Endodermal cell (in vitro differentiated cells): ENCODE data around the gene LGR6. TPM values are rescaled to one million over a fixed set of nuclear protein-coding genes. Genes with fewer than 3 reads are reported as not detected.

ENCODE experiments used
- DNase-seq: peaks from one replicate; pipeline ENCODE4 v3.0.0-alpha.2; 2017
- H3K27ac ChIP-seq: 2 replicates; pipeline ENCODE4 v1.5.1; 2013; ENCODE audit warnings: mild to moderate bottlenecking, low read depth, low read length, moderate library complexity
- H3K27me3 ChIP-seq: 2 replicates; pipeline ENCODE4 v1.6.1; 2013; ENCODE audit warnings: mild to moderate bottlenecking, low read length, moderate library complexity; ENCODE audit not compliant: insufficient read depth, control insufficient read depth, poor library complexity, severe bottlenecking
- H3K36me3 ChIP-seq: 2 replicates; pipeline ENCODE4 v1.7.0; 2013; ENCODE audit warnings: mild to moderate bottlenecking, low read length, moderate library complexity; ENCODE audit not compliant: control insufficient read depth, insufficient read depth
- H3K4me1 ChIP-seq: one replicate; pipeline ENCODE4 v1.7.0; 2013; ENCODE audit warnings: low read length; ENCODE audit not compliant: control insufficient read depth, insufficient read depth
- H3K4me3 ChIP-seq: 2 replicates; pipeline ENCODE4 v1.5.1; 2013; ENCODE audit warnings: mild to moderate bottlenecking, low read length, moderate library complexity
- H3K9ac ChIP-seq: 2 replicates; pipeline ENCODE4 v1.6.1; 2013; ENCODE audit warnings: mild to moderate bottlenecking, low read length, moderate library complexity; ENCODE audit not compliant: poor library complexity, severe bottlenecking; ENCODE audit errors: extremely low read depth
- H3K9me3 ChIP-seq: 2 replicates; pipeline ENCODE4 v1.6.1; 2013; ENCODE audit warnings: mild to moderate bottlenecking, low read length, moderate library complexity; ENCODE audit not compliant: control insufficient read depth
- H3K27ac Mint-ChIP-seq: 2 replicates; pipeline ENCODE4 v1.8.0; 2020; ENCODE audit warnings: mixed read lengths
- H3K27me3 Mint-ChIP-seq: 2 replicates; pipeline ENCODE4 v1.8.0; 2021; ENCODE audit warnings: mild to moderate bottlenecking, mixed read lengths; ENCODE audit not compliant: insufficient read depth
- H3K36me3 Mint-ChIP-seq: 2 replicates; pipeline ENCODE4 v1.8.0; 2020; ENCODE audit warnings: low read depth, mixed read lengths
- H3K4me1 Mint-ChIP-seq: 2 replicates; pipeline ENCODE4 v1.8.0; 2020; ENCODE audit warnings: mixed read lengths
- H3K4me3 Mint-ChIP-seq: 2 replicates; pipeline ENCODE4 v1.8.0; 2020; ENCODE audit warnings: mild to moderate bottlenecking, moderate library complexity, mixed read lengths
- H3K9me3 Mint-ChIP-seq: 2 replicates; pipeline ENCODE4 v1.8.0; 2020; ENCODE audit warnings: mild to moderate bottlenecking, mixed read lengths
- CTCF ChIP-seq: fragments of 200-600 bp; sonication (generic); conservative IDR thresholded peaks from 2 replicates; pipeline ENCODE4 v1.5.0; 2021; ENCODE audit warnings: antibody characterized with exemption, mild to moderate bottlenecking
- WGBS, 2 experiments: methylation state at CpG; one replicate each; pipeline versions ENCODE4 v1.1.5 to v1.1.7; 2013; ENCODE audit warnings: missing lambda C conversion rate in 2 of 2, mixed read lengths in 1 of 2; ENCODE audit not compliant: insufficient coverage in 1 of 2, insufficient read length in 1 of 2; 5-methylcytosine and 5-hydroxymethylcytosine counted together
- total RNA-seq, 2 donors: library from RNA; stranded (reverse); fragmentation: NEBNext Ultra II Directional in 1 of 2; extraction: Animal tissue kit (Norgen Biotek cat#: 25700) in 1 of 2; gene quantifications; 2 replicates in 1 of 2; 3 replicates in 1 of 2; pipeline ENCODE4 v1.2.1, GENCODE V29; 2021

LGR6 gene
- total RNA-seq, 2 donors from 2014 or later: 0.73 to 1.5 TPM

GRCh38 chr1:202210385-202210784, 16.8 kb downstream of the LGR6 start:
- peak; percentile 56 for TF ChIP-seq CTCF
- Histone ChIP-seq H3K27ac (no peak overlapping the region), H3K4me3 (no peak overlapping the region), H3K9me3 (no peaks in the 10 kb centered on the region), H3K4me1 (peaks cover 4% of the 10 kb centered on the region), H3K9ac (no peak overlapping the region), H3K36me3 (no peaks in the 10 kb centered on the region), H3K27me3 (no peaks in the 10 kb centered on the region)
- no peak overlapping the region for H3K27ac Mint-ChIP-seq
- peaks cover 3% of the 10 kb centered on the region for H3K4me1 Mint-ChIP-seq
- H3K4me3 Mint-ChIP-seq: no peak overlapping the region
- 54 to 66% methylated on average over 5 to 6 of the region's 6 CpGs for WGBS, 2 experiments
- H3K27me3 Mint-ChIP-seq: peaks cover 12% of the 10 kb centered on the region
- H3K36me3 Mint-ChIP-seq: no peaks in the 10 kb centered on the region
- DNase-seq: peak; percentile 73
- no peaks in the 10 kb centered on the region for H3K9me3 Mint-ChIP-seq

- Histone ChIP-seq H3K9ac (no peak overlapping the region), H3K4me3 (no peak overlapping the region), H3K4me1 (peaks cover 5% of the 10 kb centered on the region), H3K27me3 (no peaks in the 10 kb centered on the region), H3K27ac (no peak overlapping the region), H3K36me3 (no peaks in the 10 kb centered on the region), H3K9me3 (no peaks in the 10 kb centered on the region)
- peaks cover 3% of the 10 kb centered on the region for H3K4me1 Mint-ChIP-seq
- WGBS, 2 experiments: 80 to 97% methylated on average over 1 of the region's 1 CpG
- H3K27ac Mint-ChIP-seq: no peak overlapping the region
- H3K9me3 Mint-ChIP-seq: no peaks in the 10 kb centered on the region
- TF ChIP-seq CTCF: no peak
- no peak for DNase-seq
- H3K27me3 Mint-ChIP-seq: peaks cover 18% of the 10 kb centered on the region
- no peaks in the 10 kb centered on the region for H3K36me3 Mint-ChIP-seq
- no peak overlapping the region for H3K4me3 Mint-ChIP-seq
Measured at GRCh38 chr1:202210969-202211368, 17.4 kb downstream of the LGR6 start.

- Mint-ChIP-seq H3K4me1 (peaks cover 3% of the 10 kb centered on the region), H3K36me3 (no peaks in the 10 kb centered on the region), H3K27ac (no peak overlapping the region), H3K27me3 (peaks cover 26% of the 10 kb centered on the region), H3K4me3 (no peak overlapping the region), H3K9me3 (no peaks in the 10 kb centered on the region)
- Histone ChIP-seq H3K9ac (no peak overlapping the region), H3K9me3 (no peaks in the 10 kb centered on the region), H3K4me3 (no peak overlapping the region), H3K27me3 (no peaks in the 10 kb centered on the region), H3K27ac (no peak overlapping the region), H3K4me1 (peaks cover 5% of the 10 kb centered on the region), H3K36me3 (no peaks in the 10 kb centered on the region)
- WGBS, 2 experiments: 79 to 80% methylated on average over 1 of the region's 1 CpG
- TF ChIP-seq CTCF: no peak
- no peak for DNase-seq
Measured at GRCh38 chr1:202212787-202213186, 19.2 kb downstream of the LGR6 start.
